ENCODE measurements around the gene ROR2. TPM values are rescaled to one million over a fixed set of nuclear protein-coding genes. Genes with fewer than 3 reads are reported as not detected.

Gene ROR2
- total and polyA plus RNA-seq, 8 donors: 3.0 to 21.4 (median 9.8) TPM

- Histone ChIP-seq H3K27me3 (no peaks in the 10 kb centered on the region), H3K9me3 (no peaks in the 10 kb centered on the region), H3K4me1 (peaks cover 0 to 12% (median 0%) of the 10 kb centered on the region in 4 donors), H3K36me3 (no peaks in the 10 kb centered on the region), H3K4me3 (no peak overlapping the region), H3K27ac (no peak overlapping the region)
- intact Hi-C loops (cut with DNase I; ENCODE audit: low total_unique reads): no loop called here
- 73 to 85% (median 83%) methylated on average over 6 of the region's 6 CpGs for WGBS, 5 donors
- DNase-seq: no peak
- TF ChIP-seq EP300 (IDR thresholded peaks at IDR 0.05): no peak
- TF ChIP-seq POLR2AphosphoS5 (IDR thresholded peaks at IDR 0.05): no peak
- TF ChIP-seq CTCF (IDR thresholded peaks at IDR 0.05): no peak
- TF ChIP-seq POLR2A (IDR thresholded peaks at IDR 0.05): no peak
Observed at GRCh38 chr9:91663858-91664257, 286.2 kb downstream of the ROR2 start.

- intact Hi-C loops (cut with DNase I; ENCODE audit: low total_unique reads): no loop called here
- H3K9me3 ChIP-seq: no peaks in the 10 kb centered on the region
- TF ChIP-seq POLR2A (IDR thresholded peaks at IDR 0.05): no peak
- TF ChIP-seq EP300 (IDR thresholded peaks at IDR 0.05): no peak
- TF ChIP-seq POLR2AphosphoS5 (IDR thresholded peaks at IDR 0.05): no peak
- TF ChIP-seq CTCF (IDR thresholded peaks at IDR 0.05): no peak
- peaks cover 0 to 12% (median 0%) of the 10 kb centered on the region in 4 donors for H3K4me1 ChIP-seq
- WGBS, 5 donors: 63 to 93% (median 88%) methylated on average over 3 of the region's 3 CpGs
- DNase-seq: no peak
- no peak overlapping the region for H3K27ac ChIP-seq
- no peak overlapping the region for H3K4me3 ChIP-seq
- H3K27me3 ChIP-seq: no peaks in the 10 kb centered on the region
- no peaks in the 10 kb centered on the region for H3K36me3 ChIP-seq
Observed at GRCh38 chr9:91661451-91661850, 288.6 kb downstream of the ROR2 start.

- TF ChIP-seq EP300 (IDR thresholded peaks at IDR 0.05) (no peak), POLR2A (IDR thresholded peaks at IDR 0.05) (no peak), POLR2AphosphoS5 (IDR thresholded peaks at IDR 0.05) (no peak), CTCF (IDR thresholded peaks at IDR 0.05) (no peak)
- 35 to 97% (median 93%) methylated on average over 1 of the region's 1 CpG for WGBS, 5 donors
- no peak for DNase-seq
- Histone ChIP-seq H3K27me3 (no peaks in the 10 kb centered on the region), H3K4me1 (peaks cover 0 to 12% (median 0%) of the 10 kb centered on the region in 4 donors), H3K9me3 (no peaks in the 10 kb centered on the region), H3K4me3 (no peak overlapping the region), H3K36me3 (no peaks in the 10 kb centered on the region), H3K27ac (no peak overlapping the region)
- intact Hi-C loops (cut with DNase I; ENCODE audit: low total_unique reads): no loop called here
Observed at GRCh38 chr9:91660521-91660920, 289.5 kb downstream of the ROR2 start.

GRCh38 chr9:91659529-91660495 lies 290.2 kb downstream of the ROR2 start:
- intact Hi-C loops (cut with DNase I; ENCODE audit: low total_unique reads): no loop called here
- H3K4me3 ChIP-seq: no peak overlapping the region
- no peak for TF ChIP-seq POLR2A (IDR thresholded peaks at IDR 0.05)
- no peak for TF ChIP-seq POLR2AphosphoS5 (IDR thresholded peaks at IDR 0.05)
- TF ChIP-seq EP300 (IDR thresholded peaks at IDR 0.05): no peak
- peak in 3 of 7 experiments; percentile 16 to 48 (median 47) for TF ChIP-seq CTCF (IDR thresholded peaks at IDR 0.05)
- no peaks in the 10 kb centered on the region for H3K36me3 ChIP-seq
- 44 to 56% (median 52%) methylated on average over 6 of the region's 6 CpGs for WGBS, 5 donors
- no peaks in the 10 kb centered on the region for H3K27me3 ChIP-seq
- H3K9me3 ChIP-seq: no peaks in the 10 kb centered on the region
- no peak overlapping the region for H3K27ac ChIP-seq
- peak in 1 of 2 donors; percentile 71 for DNase-seq
- peaks cover 0 to 12% (median 0%) of the 10 kb centered on the region in 4 donors for H3K4me1 ChIP-seq
